ENCODE data around the gene HEPACAM.

Gene HEPACAM

GRCh38 chr11:124878759-124879492 is 56.9 kb downstream of the HEPACAM start:
- TF ChIP-seq POLR2A (IDR thresholded peaks at IDR 0.05; ENCODE audit: low read depth, low read length) (no peak), POLR2AphosphoS5 (IDR thresholded peaks at IDR 0.05; ENCODE audit: low read depth, low read length) (no peak), TAF1 (IDR thresholded peaks at IDR 0.05; ENCODE audit: borderline replicate concordance, low read depth, low read length) (no peak)
- no peak for FAIRE-seq
- no peak for DNase-seq (ENCODE audit: insufficient read length)

GRCh38 chr11:124877910-124878758 is 57.7 kb downstream of the HEPACAM start:
- no peak for FAIRE-seq
- DNase-seq (ENCODE audit: insufficient read length): no peak
- no peak for TF ChIP-seq POLR2AphosphoS5 (IDR thresholded peaks at IDR 0.05; ENCODE audit: low read depth, low read length)
- no peak for TF ChIP-seq TAF1 (IDR thresholded peaks at IDR 0.05; ENCODE audit: borderline replicate concordance, low read depth, low read length)
- no peak for TF ChIP-seq POLR2A (IDR thresholded peaks at IDR 0.05; ENCODE audit: low read depth, low read length)

- TF ChIP-seq TAF1 (IDR thresholded peaks at IDR 0.05; ENCODE audit: borderline replicate concordance, low read depth, low read length) (no peak), POLR2AphosphoS5 (IDR thresholded peaks at IDR 0.05; ENCODE audit: low read depth, low read length) (no peak), POLR2A (IDR thresholded peaks at IDR 0.05; ENCODE audit: low read depth, low read length) (no peak)
- DNase-seq (ENCODE audit: insufficient read length): no peak
- no peak for FAIRE-seq
These were observed 58.3 kb downstream of the HEPACAM start for GRCh38 chr11:124877631-124877909.

GRCh38 chr11:124876818-124877630 is 58.8 kb downstream of the HEPACAM start:
- no peak for DNase-seq (ENCODE audit: insufficient read length)
- no peak for TF ChIP-seq TAF1 (IDR thresholded peaks at IDR 0.05; ENCODE audit: borderline replicate concordance, low read depth, low read length)
- TF ChIP-seq POLR2AphosphoS5 (IDR thresholded peaks at IDR 0.05; ENCODE audit: low read depth, low read length): no peak
- no peak for TF ChIP-seq POLR2A (IDR thresholded peaks at IDR 0.05; ENCODE audit: low read depth, low read length)
- peak; percentile 50 for FAIRE-seq

GRCh38 chr11:124875943-124876817 is 59.7 kb downstream of the HEPACAM start:
- FAIRE-seq (peak; percentile 97), DNase-seq (ENCODE audit: insufficient read length) (peak; percentile 93)
- TF ChIP-seq TAF1 (IDR thresholded peaks at IDR 0.05; ENCODE audit: borderline replicate concordance, low read depth, low read length): no peak
- no peak for TF ChIP-seq POLR2AphosphoS5 (IDR thresholded peaks at IDR 0.05; ENCODE audit: low read depth, low read length)
- TF ChIP-seq POLR2A (IDR thresholded peaks at IDR 0.05; ENCODE audit: low read depth, low read length): no peak; the same call in 1 of the 2 replicates

GRCh38 chr11:124875401-124875800 is 60.4 kb downstream of the HEPACAM start:
- FAIRE-seq (no peak), DNase-seq (ENCODE audit: insufficient read length) (no peak)
- TF ChIP-seq POLR2A (IDR thresholded peaks at IDR 0.05; ENCODE audit: low read depth, low read length) (no peak), TAF1 (IDR thresholded peaks at IDR 0.05; ENCODE audit: borderline replicate concordance, low read depth, low read length) (no peak), POLR2AphosphoS5 (IDR thresholded peaks at IDR 0.05; ENCODE audit: low read depth, low read length) (no peak)

- no peak for FAIRE-seq
- TF ChIP-seq TAF1 (IDR thresholded peaks at IDR 0.05; ENCODE audit: borderline replicate concordance, low read depth, low read length) (no peak), POLR2A (IDR thresholded peaks at IDR 0.05; ENCODE audit: low read depth, low read length) (no peak), POLR2AphosphoS5 (IDR thresholded peaks at IDR 0.05; ENCODE audit: low read depth, low read length) (no peak)
- DNase-seq (ENCODE audit: insufficient read length): no peak
These were observed 61.1 kb downstream of the HEPACAM start for GRCh38 chr11:124874571-124875255.

- no peak for TF ChIP-seq POLR2AphosphoS5 (IDR thresholded peaks at IDR 0.05; ENCODE audit: low read depth, low read length)
- no peak for TF ChIP-seq POLR2A (IDR thresholded peaks at IDR 0.05; ENCODE audit: low read depth, low read length)
- no peak for TF ChIP-seq TAF1 (IDR thresholded peaks at IDR 0.05; ENCODE audit: borderline replicate concordance, low read depth, low read length)
- FAIRE-seq: no peak
- no peak for DNase-seq (ENCODE audit: insufficient read length)
These were observed 61.9 kb downstream of the HEPACAM start for GRCh38 chr11:124873951-124874350.

- DNase-seq (ENCODE audit: insufficient read length): no peak
- no peak for FAIRE-seq
- no peak for TF ChIP-seq POLR2AphosphoS5 (IDR thresholded peaks at IDR 0.05; ENCODE audit: low read depth, low read length)
- TF ChIP-seq TAF1 (IDR thresholded peaks at IDR 0.05; ENCODE audit: borderline replicate concordance, low read depth, low read length): no peak
- TF ChIP-seq POLR2A (IDR thresholded peaks at IDR 0.05; ENCODE audit: low read depth, low read length): no peak
These were observed 63.1 kb downstream of the HEPACAM start for GRCh38 chr11:124872741-124873140.

GRCh38 chr11:124872280-124872679 is 63.6 kb downstream of the HEPACAM start:
- no peak for FAIRE-seq
- no peak for TF ChIP-seq TAF1 (IDR thresholded peaks at IDR 0.05; ENCODE audit: borderline replicate concordance, low read depth, low read length)
- no peak for TF ChIP-seq POLR2A (IDR thresholded peaks at IDR 0.05; ENCODE audit: low read depth, low read length)
- TF ChIP-seq POLR2AphosphoS5 (IDR thresholded peaks at IDR 0.05; ENCODE audit: low read depth, low read length): no peak

More at GRCh38 chr11:124872280-124872679, 63.6 kb downstream of the HEPACAM start:
- no peak for DNase-seq (ENCODE audit: insufficient read length)

All from GM12892 (cell line).